Smooth muscle cell (in vitro differentiated cells): ENCODE data around the gene CELF5. TPM values are rescaled to one million over a fixed set of nuclear protein-coding genes. Genes with fewer than 3 reads are reported as not detected.

Source experiments
- DNase-seq: peaks from one replicate; lab custom pipeline; 2025; ENCODE audit not compliant: unreplicated experiment; lab: John Stamatoyannopoulos, UW
- H2AFZ ChIP-seq: fragments of 200-600 bp; sonication (generic); 2 replicates; pipeline ENCODE4 v1.6.0; 2016; ENCODE audit warnings: antibody characterized with exemption, low read depth, mild to moderate bottlenecking
- H3F3A ChIP-seq: fragments of 200-600 bp; sonication (generic); 2 replicates; pipeline ENCODE4 v1.6.0; 2017; ENCODE audit warnings: antibody characterized with exemption, low read depth
- H3K27ac ChIP-seq: fragments of 200-600 bp; sonication (generic); 2 replicates; pipeline ENCODE4 v1.5.1; 2016; ENCODE audit warnings: low read depth, mild to moderate bottlenecking
- H3K27me3 ChIP-seq: fragments of 200-600 bp; sonication (generic); 2 replicates; pipeline ENCODE4 v1.6.1; 2016; ENCODE audit warnings: low read depth, mild to moderate bottlenecking
- H3K36me3 ChIP-seq: fragments of 200-600 bp; sonication (generic); 2 replicates; pipeline ENCODE4 v1.5.1; 2016; ENCODE audit warnings: low read depth
- H3K4me1 ChIP-seq: fragments of 200-600 bp; sonication (generic); 2 replicates; pipeline ENCODE4 v1.5.1; 2016; ENCODE audit warnings: low read depth
- H3K4me2 ChIP-seq: fragments of 200-600 bp; sonication (generic); 2 replicates; pipeline ENCODE4 v1.6.0; 2016; ENCODE audit warnings: mild to moderate bottlenecking
- H3K4me3 ChIP-seq: fragments of 200-600 bp; sonication (generic); 2 replicates; pipeline ENCODE4 v1.5.1; 2016; ENCODE audit warnings: mild to moderate bottlenecking
- H3K79me2 ChIP-seq: fragments of 200-600 bp; sonication (generic); 2 replicates; pipeline ENCODE4 v1.6.0; 2016; ENCODE audit warnings: low read depth, mild to moderate bottlenecking
- H3K9ac ChIP-seq: fragments of 200-600 bp; sonication (generic); 2 replicates; pipeline ENCODE4 v1.6.0; 2016; ENCODE audit warnings: low read depth
- H3K9me3 ChIP-seq: fragments of 200-600 bp; sonication (generic); replicated peaks from 2 replicates; pipeline ENCODE4 v1.5.1; 2016; ENCODE audit warnings: low read depth
- H4K20me1 ChIP-seq: fragments of 200-600 bp; sonication (generic); 2 replicates; pipeline ENCODE4 v1.6.0; 2016; ENCODE audit warnings: low read depth
- CTCF ChIP-seq: fragments of 200-600 bp; sonication (generic); IDR thresholded peaks from 2 replicates; pipeline ENCODE4 v1.5.1; 2017; ENCODE audit warnings: borderline replicate concordance, mild to moderate bottlenecking, antibody characterized with exemption; ENCODE audit not compliant: insufficient read depth, poor library complexity, severe bottlenecking
- WGBS: methylation state at CpG from one replicate; pipeline ENCODE4 v1.1.7; 2016; ENCODE audit warnings: low lambda C conversion rate; 5-methylcytosine and 5-hydroxymethylcytosine counted together
- polyA plus RNA-seq: library from polyadenylated mRNA; unstranded; fragments of >200 nt; fragmentation: Nextera tagmentation; extraction: Ambion mirVana; gene quantifications from 2 replicates; pipeline ENCODE4 v1.2.1, GENCODE V29; 2016
- total RNA-seq: library from RNA; depleted of rRNA; stranded (reverse); fragments of >200 nt; gene quantifications from 2 replicates; pipeline ENCODE4 v1.2.3, GENCODE V29; 2014

Gene CELF5
- total and polyA plus RNA-seq, 2 experiments from 2014 or later, result 0.18 TPM; not detected in 1

- no peak overlapping the region for H3K27ac ChIP-seq
- TF ChIP-seq CTCF, result no peak
- H3K9ac ChIP-seq, result no peak overlapping the region
- H3K27me3 ChIP-seq, result no peaks in the 10 kb centered on the region
- H3K4me2 ChIP-seq, result no peak overlapping the region
- WGBS, result 58% methylated on average over 2 of the region's 2 CpGs
- H2AFZ ChIP-seq, result no peak overlapping the region
- DNase-seq, result no peak
- H3K4me1 ChIP-seq, result no peaks in the 10 kb centered on the region
- no peak overlapping the region for H3K4me3 ChIP-seq
- H3K36me3 ChIP-seq, result no peaks in the 10 kb centered on the region
- no peaks in the 10 kb centered on the region for H3K9me3 ChIP-seq
- no peaks in the 10 kb centered on the region for H3F3A ChIP-seq
- H3K79me2 ChIP-seq, result no peaks in the 10 kb centered on the region
- H4K20me1 ChIP-seq, result no peaks in the 10 kb centered on the region
These were observed 99.2 kb downstream of the CELF5 start for GRCh38 chr19:3323658-3324057.

- no peaks in the 10 kb centered on the region for H3K9me3 ChIP-seq
- DNase-seq, result no peak
- no peak overlapping the region for H3K9ac ChIP-seq
- H3K4me1 ChIP-seq, result no peaks in the 10 kb centered on the region
- no peak overlapping the region for H3K4me3 ChIP-seq
- H3K4me2 ChIP-seq, result no peak overlapping the region
- no peaks in the 10 kb centered on the region for H3K79me2 ChIP-seq
- H3K27ac ChIP-seq, result no peak overlapping the region
- H3F3A ChIP-seq, result no peaks in the 10 kb centered on the region
- no peak overlapping the region for H2AFZ ChIP-seq
- peak; percentile 66 for TF ChIP-seq CTCF
- H3K27me3 ChIP-seq, result no peaks in the 10 kb centered on the region
- WGBS, result 54% methylated on average over 5 of the region's 5 CpGs
- H4K20me1 ChIP-seq, result no peaks in the 10 kb centered on the region
- no peaks in the 10 kb centered on the region for H3K36me3 ChIP-seq
These were observed 100.0 kb downstream of the CELF5 start for GRCh38 chr19:3324405-3324856.

GRCh38 chr19:3325451-3325850 is 101.0 kb downstream of the CELF5 start:
- Histone ChIP-seq H3F3A (no peaks in the 10 kb centered on the region), H3K79me2 (no peaks in the 10 kb centered on the region), H3K9ac (no peak overlapping the region), H4K20me1 (no peaks in the 10 kb centered on the region), H3K27ac (no peak overlapping the region), H3K4me3 (no peak overlapping the region), H3K9me3 (no peaks in the 10 kb centered on the region), H2AFZ (no peak overlapping the region), H3K4me1 (no peaks in the 10 kb centered on the region), H3K4me2 (no peak overlapping the region), H3K27me3 (peaks cover 6% of the 10 kb centered on the region), H3K36me3 (no peaks in the 10 kb centered on the region)
- 93% methylated on average over 1 of the region's 1 CpG for WGBS
- no peak for DNase-seq
- no peak for TF ChIP-seq CTCF

GRCh38 chr19:3328743-3329142 is 104.3 kb downstream of the CELF5 start:
- Histone ChIP-seq H3K4me3 (no peak overlapping the region), H3K4me1 (no peaks in the 10 kb centered on the region), H2AFZ (no peak overlapping the region), H3K4me2 (no peak overlapping the region), H3K9ac (no peak overlapping the region), H3F3A (no peaks in the 10 kb centered on the region), H3K36me3 (no peaks in the 10 kb centered on the region), H3K9me3 (no peaks in the 10 kb centered on the region), H3K79me2 (no peaks in the 10 kb centered on the region), H4K20me1 (no peaks in the 10 kb centered on the region), H3K27me3 (peaks cover 19% of the 10 kb centered on the region), H3K27ac (no peak overlapping the region)
- TF ChIP-seq CTCF, result no peak
- no peak for DNase-seq
- WGBS, result 98% methylated on average over 3 of the region's 3 CpGs
